NCI-H69 (cell line): Measurements from ENCODE around the gene MPP4.

Source experiments
- DNase-seq: peaks from one replicate; lab custom pipeline; 2025; lab: John Stamatoyannopoulos, UW

MPP4 gene

GRCh38 chr2:201628545-201628944 is 69.9 kb downstream of the MPP4 start:
- no peak for DNase-seq

DNA sequence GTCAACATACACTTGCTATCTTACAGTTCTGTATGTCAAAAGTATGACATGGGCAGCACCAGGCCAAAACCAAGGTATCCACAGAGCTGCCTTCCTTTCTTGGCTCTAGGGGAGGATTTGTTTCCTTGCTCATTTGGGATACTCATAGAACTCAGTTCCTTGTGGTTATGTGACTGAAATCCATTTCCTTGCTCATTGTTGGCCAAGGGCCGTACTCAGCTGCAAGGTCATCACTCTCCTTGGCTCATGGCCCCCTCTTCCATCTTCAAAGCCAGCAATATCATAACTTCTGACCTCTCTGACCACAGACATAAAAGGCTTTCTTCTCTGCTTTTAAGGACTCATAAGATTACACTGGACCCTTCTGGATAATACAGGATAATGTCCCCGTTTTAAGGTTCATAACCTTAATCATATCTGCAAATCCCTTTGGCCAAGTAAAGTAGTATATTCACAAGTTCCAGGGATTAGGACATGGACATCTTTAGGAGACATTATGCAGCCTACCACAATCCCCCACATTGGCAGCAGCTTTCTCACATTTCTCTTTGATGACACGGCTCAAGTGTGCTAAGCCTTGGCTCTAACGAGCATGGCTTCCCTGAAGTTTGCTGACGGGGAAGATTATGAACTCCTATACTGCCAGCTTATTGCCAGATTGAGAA is 76.0 kb downstream of the MPP4 start:
- no peak for DNase-seq

GRCh38 chr2:201621293-201621999 is 77.0 kb downstream of the MPP4 start:
- DNase-seq = no peak

GRCh38 chr2:201618744-201619662 is 79.4 kb downstream of the MPP4 start:
- peak; percentile 85 for DNase-seq

DNA sequence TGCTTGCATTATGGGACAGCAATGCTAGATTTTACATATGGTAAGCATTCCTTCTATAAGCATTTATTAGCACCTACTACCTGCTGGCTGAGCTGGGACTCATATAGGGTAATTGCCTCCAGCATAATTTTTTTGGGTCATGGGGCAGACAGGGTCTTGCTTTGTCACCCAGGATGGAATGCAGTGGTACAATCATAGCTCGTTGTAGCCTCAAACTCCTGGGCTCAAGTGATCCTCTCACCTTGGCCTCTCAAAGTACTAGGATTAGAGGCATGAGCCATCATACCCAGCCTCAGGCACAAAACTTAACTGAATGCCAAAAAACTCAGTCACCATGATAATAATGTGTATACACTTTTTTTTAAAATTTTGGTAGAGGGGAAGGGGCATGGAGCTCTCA is 90.4 kb downstream of the MPP4 start:
- DNase-seq = no peak

- no peak for DNase-seq
These were observed 90.9 kb downstream of the MPP4 start for GRCh38 chr2:201607568-201607967.

- DNase-seq = no peak
These were observed 97.5 kb downstream of the MPP4 start for GRCh38 chr2:201600906-201601305.

GRCh38 chr2:201597397-201597796 is 101.0 kb downstream of the MPP4 start:
- no peak for DNase-seq
